ENCODE data around the gene C10orf71. TPM values are rescaled to one million over a fixed set of nuclear protein-coding genes. Genes with fewer than 3 reads are reported as not detected.

Gene C10orf71
- total RNA-seq, 1 experiment from 2014 or later, result not detected

- ChIA-PET CTCF (no interaction called here), POLR2A (ENCODE audit: low non-redundant PET) (no interaction called here)
- no TSS peak for BruUV-seq (replicated peaks)
- Histone ChIP-seq H3K9me3 (ENCODE audit: low read depth, low read length, poor library complexity, severe bottlenecking) (no peaks in the 10 kb centered on the region), H3K4me1 (ENCODE audit: insufficient read depth, low read length, poor library complexity, severe bottlenecking) (no peaks in the 10 kb centered on the region), H3K4me3 (ENCODE audit: low read depth, low read length, poor library complexity, severe bottlenecking) (no peak overlapping the region), H3K27ac (ENCODE audit: low read depth, low read length, poor library complexity, severe bottlenecking) (no peak overlapping the region), H3K27me3 (replicated peaks; ENCODE audit: insufficient read depth, low read depth, low read length, poor library complexity) (peaks cover 13% of the 10 kb centered on the region), H3K36me3 (ENCODE audit: insufficient read depth, low read length, poor library complexity, severe bottlenecking) (no peaks in the 10 kb centered on the region)
- no peak for DNase-seq (ENCODE audit: low spot score)
- intact Hi-C loops (cut with micrococcal nuclease; ENCODE audit: unreplicated experiment), result no loop called here
- no peak for TF ChIP-seq EZH2 (IDR thresholded peaks at IDR 0.05; ENCODE audit: borderline replicate concordance, low read depth, low read length, poor library complexity, severe bottlenecking)
- TF ChIP-seq CTCF (conservative IDR thresholded peaks at IDR 0.05; ENCODE audit: low read depth, low read length), result no peak
These were observed 14.6 kb downstream of the C10orf71 start for GRCh38 chr10:49313501-49314070.

GRCh38 chr10:49314806-49315205 is 15.8 kb downstream of the C10orf71 start:
- ChIA-PET POLR2A (ENCODE audit: low non-redundant PET) (no interaction called here), CTCF (no interaction called here)
- Histone ChIP-seq H3K9me3 (ENCODE audit: low read depth, low read length, poor library complexity, severe bottlenecking) (no peaks in the 10 kb centered on the region), H3K36me3 (ENCODE audit: insufficient read depth, low read length, poor library complexity, severe bottlenecking) (no peaks in the 10 kb centered on the region), H3K27me3 (replicated peaks; ENCODE audit: insufficient read depth, low read depth, low read length, poor library complexity) (peaks cover 13% of the 10 kb centered on the region), H3K4me3 (ENCODE audit: low read depth, low read length, poor library complexity, severe bottlenecking) (no peak overlapping the region), H3K4me1 (ENCODE audit: insufficient read depth, low read length, poor library complexity, severe bottlenecking) (no peaks in the 10 kb centered on the region), H3K27ac (ENCODE audit: low read depth, low read length, poor library complexity, severe bottlenecking) (no peak overlapping the region)
- intact Hi-C loops (cut with micrococcal nuclease; ENCODE audit: unreplicated experiment), result no loop called here
- no TSS peak for BruUV-seq (replicated peaks)
- TF ChIP-seq EZH2 (IDR thresholded peaks at IDR 0.05; ENCODE audit: borderline replicate concordance, low read depth, low read length, poor library complexity, severe bottlenecking) (no peak), CTCF (conservative IDR thresholded peaks at IDR 0.05; ENCODE audit: low read depth, low read length) (no peak)
- no peak for DNase-seq (ENCODE audit: low spot score)

- ChIA-PET POLR2A (ENCODE audit: low non-redundant PET) (no interaction called here), CTCF (no interaction called here)
- no peak for DNase-seq (ENCODE audit: low spot score)
- intact Hi-C loops (cut with micrococcal nuclease; ENCODE audit: unreplicated experiment), result no loop called here
- no peaks in the 10 kb centered on the region for H3K9me3 ChIP-seq (ENCODE audit: low read depth, low read length, poor library complexity, severe bottlenecking)
- H3K4me1 ChIP-seq (ENCODE audit: insufficient read depth, low read length, poor library complexity, severe bottlenecking), result no peaks in the 10 kb centered on the region
- no peak overlapping the region for H3K4me3 ChIP-seq (ENCODE audit: low read depth, low read length, poor library complexity, severe bottlenecking)
- TF ChIP-seq CTCF (conservative IDR thresholded peaks at IDR 0.05; ENCODE audit: low read depth, low read length) (no peak), EZH2 (IDR thresholded peaks at IDR 0.05; ENCODE audit: borderline replicate concordance, low read depth, low read length, poor library complexity, severe bottlenecking) (no peak)
- peaks cover 13% of the 10 kb centered on the region for H3K27me3 ChIP-seq (replicated peaks; ENCODE audit: insufficient read depth, low read depth, low read length, poor library complexity)
- BruUV-seq (replicated peaks), result no TSS peak
- no peaks in the 10 kb centered on the region for H3K36me3 ChIP-seq (ENCODE audit: insufficient read depth, low read length, poor library complexity, severe bottlenecking)
- no peak overlapping the region for H3K27ac ChIP-seq (ENCODE audit: low read depth, low read length, poor library complexity, severe bottlenecking)
These were observed 19.1 kb downstream of the C10orf71 start for GRCh38 chr10:49318028-49318427.
